ENCODE measurements around the gene NKX3-2.
A peak's percentile ranks its signal among the peaks of the same experiment; 100 is the strongest.

The NKX3-2 gene

GRCh38 chr4:13529128-13529919 lies 15.0 kb downstream of the NKX3-2 start:
- H3K4me3 ChIP-seq (ENCODE audit: low read depth, low read length): no peak overlapping the region
- no peak overlapping the region for H3K27ac ChIP-seq (ENCODE audit: low read depth, low read length)
- peaks cover 50% of the 10 kb centered on the region for H3K4me1 ChIP-seq (ENCODE audit: control insufficient read depth, insufficient read depth, low read length)
- H3K36me3 ChIP-seq (ENCODE audit: control insufficient read depth, insufficient read depth, low read length): no peaks in the 10 kb centered on the region
- no peak overlapping the region for H3K9ac ChIP-seq (ENCODE audit: low read depth, low read length)
- H3K9me3 ChIP-seq (ENCODE audit: control insufficient read depth, insufficient read depth, low read length): peaks cover 4% of the 10 kb centered on the region
- H3K27me3 ChIP-seq (ENCODE audit: control insufficient read depth, insufficient read depth, low read length): peaks cover 100% of the 10 kb centered on the region

- no peak overlapping the region for H3K4me3 ChIP-seq (ENCODE audit: low read depth, low read length)
These were observed 15.5 kb downstream of the NKX3-2 start for GRCh38 chr4:13528821-13529127.

GRCh38 chr4:13527981-13528820 lies 16.1 kb downstream of the NKX3-2 start:
- H3K27ac ChIP-seq (ENCODE audit: low read depth, low read length): no peak overlapping the region
- no peak overlapping the region for H3K4me3 ChIP-seq (ENCODE audit: low read depth, low read length)
- H3K9ac ChIP-seq (ENCODE audit: low read depth, low read length): no peak overlapping the region
- peaks cover 46% of the 10 kb centered on the region for H3K4me1 ChIP-seq (ENCODE audit: control insufficient read depth, insufficient read depth, low read length)
- H3K27me3 ChIP-seq (ENCODE audit: control insufficient read depth, insufficient read depth, low read length): peaks cover 100% of the 10 kb centered on the region
- H3K36me3 ChIP-seq (ENCODE audit: control insufficient read depth, insufficient read depth, low read length): no peaks in the 10 kb centered on the region
- H3K9me3 ChIP-seq (ENCODE audit: control insufficient read depth, insufficient read depth, low read length): peaks cover 9% of the 10 kb centered on the region

More at GRCh38 chr4:13528821-13529127, 15.5 kb downstream of the NKX3-2 start:
- Histone ChIP-seq H3K27ac (ENCODE audit: low read depth, low read length) (no peak overlapping the region), H3K36me3 (ENCODE audit: control insufficient read depth, insufficient read depth, low read length) (no peaks in the 10 kb centered on the region), H3K4me1 (ENCODE audit: control insufficient read depth, insufficient read depth, low read length) (peaks cover 45% of the 10 kb centered on the region), H3K27me3 (ENCODE audit: control insufficient read depth, insufficient read depth, low read length) (peaks cover 100% of the 10 kb centered on the region), H3K9me3 (ENCODE audit: control insufficient read depth, insufficient read depth, low read length) (peaks cover 9% of the 10 kb centered on the region), H3K9ac (ENCODE audit: low read depth, low read length) (no peak overlapping the region)

GRCh38 chr4:13527192-13527980 lies 16.9 kb downstream of the NKX3-2 start:
- Histone ChIP-seq H3K27ac (ENCODE audit: low read depth, low read length) (no peak overlapping the region), H3K9ac (ENCODE audit: low read depth, low read length) (no peak overlapping the region), H3K4me3 (ENCODE audit: low read depth, low read length) (no peak overlapping the region), H3K4me1 (ENCODE audit: control insufficient read depth, insufficient read depth, low read length) (peaks cover 48% of the 10 kb centered on the region), H3K9me3 (ENCODE audit: control insufficient read depth, insufficient read depth, low read length) (peaks cover 9% of the 10 kb centered on the region), H3K27me3 (ENCODE audit: control insufficient read depth, insufficient read depth, low read length) (peaks cover 100% of the 10 kb centered on the region), H3K36me3 (ENCODE audit: control insufficient read depth, insufficient read depth, low read length) (no peaks in the 10 kb centered on the region)

GRCh38 chr4:13526658-13527057 lies 17.6 kb downstream of the NKX3-2 start:
- Histone ChIP-seq H3K27me3 (ENCODE audit: control insufficient read depth, insufficient read depth, low read length) (peaks cover 100% of the 10 kb centered on the region), H3K9ac (ENCODE audit: low read depth, low read length) (no peak overlapping the region), H3K27ac (ENCODE audit: low read depth, low read length) (no peak overlapping the region), H3K36me3 (ENCODE audit: control insufficient read depth, insufficient read depth, low read length) (no peaks in the 10 kb centered on the region), H3K4me3 (ENCODE audit: low read depth, low read length) (no peak overlapping the region), H3K4me1 (ENCODE audit: control insufficient read depth, insufficient read depth, low read length) (peaks cover 48% of the 10 kb centered on the region), H3K9me3 (ENCODE audit: control insufficient read depth, insufficient read depth, low read length) (peaks cover 9% of the 10 kb centered on the region)

GRCh38 chr4:13525606-13526281 lies 18.6 kb downstream of the NKX3-2 start:
- peaks cover 9% of the 10 kb centered on the region for H3K9me3 ChIP-seq (ENCODE audit: control insufficient read depth, insufficient read depth, low read length)

GRCh38 chr4:13524504-13525243 lies 19.6 kb downstream of the NKX3-2 start:
- Histone ChIP-seq H3K9ac (ENCODE audit: low read depth, low read length) (no peak overlapping the region), H3K4me1 (ENCODE audit: control insufficient read depth, insufficient read depth, low read length) (peaks cover 28% of the 10 kb centered on the region), H3K4me3 (ENCODE audit: low read depth, low read length) (no peak overlapping the region), H3K9me3 (ENCODE audit: control insufficient read depth, insufficient read depth, low read length) (peaks cover 9% of the 10 kb centered on the region), H3K27ac (ENCODE audit: low read depth, low read length) (no peak overlapping the region), H3K36me3 (ENCODE audit: control insufficient read depth, insufficient read depth, low read length) (no peaks in the 10 kb centered on the region), H3K27me3 (ENCODE audit: control insufficient read depth, insufficient read depth, low read length) (peaks cover 100% of the 10 kb centered on the region)

More at GRCh38 chr4:13525606-13526281, 18.6 kb downstream of the NKX3-2 start:
- peaks cover 100% of the 10 kb centered on the region for H3K27me3 ChIP-seq (ENCODE audit: control insufficient read depth, insufficient read depth, low read length)
- H3K36me3 ChIP-seq (ENCODE audit: control insufficient read depth, insufficient read depth, low read length): no peaks in the 10 kb centered on the region
- no peak overlapping the region for H3K27ac ChIP-seq (ENCODE audit: low read depth, low read length)
- no peak overlapping the region for H3K9ac ChIP-seq (ENCODE audit: low read depth, low read length)
- no peak overlapping the region for H3K4me3 ChIP-seq (ENCODE audit: low read depth, low read length)
- H3K4me1 ChIP-seq (ENCODE audit: control insufficient read depth, insufficient read depth, low read length): peaks cover 38% of the 10 kb centered on the region

- no peaks in the 10 kb centered on the region for H3K36me3 ChIP-seq (ENCODE audit: control insufficient read depth, insufficient read depth, low read length)
- peaks cover 31% of the 10 kb centered on the region for H3K4me1 ChIP-seq (ENCODE audit: control insufficient read depth, insufficient read depth, low read length)
- H3K9ac ChIP-seq (ENCODE audit: low read depth, low read length): no peak overlapping the region
- no peak overlapping the region for H3K4me3 ChIP-seq (ENCODE audit: low read depth, low read length)
- H3K27me3 ChIP-seq (ENCODE audit: control insufficient read depth, insufficient read depth, low read length): peaks cover 100% of the 10 kb centered on the region
- peaks cover 9% of the 10 kb centered on the region for H3K9me3 ChIP-seq (ENCODE audit: control insufficient read depth, insufficient read depth, low read length)
- H3K27ac ChIP-seq (ENCODE audit: low read depth, low read length): no peak overlapping the region
These were observed 20.5 kb downstream of the NKX3-2 start for GRCh38 chr4:13523591-13524503.

GRCh38 chr4:13523105-13523477 lies 21.2 kb downstream of the NKX3-2 start:
- H3K4me1 ChIP-seq (ENCODE audit: control insufficient read depth, insufficient read depth, low read length): peaks cover 28% of the 10 kb centered on the region
- H3K27ac ChIP-seq (ENCODE audit: low read depth, low read length): no peak overlapping the region
- peaks cover 96% of the 10 kb centered on the region for H3K27me3 ChIP-seq (ENCODE audit: control insufficient read depth, insufficient read depth, low read length)
- H3K9ac ChIP-seq (ENCODE audit: low read depth, low read length): no peak overlapping the region
- peak overlapping the region; percentile 54; the same call in 1 of the 2 replicates for H3K4me3 ChIP-seq (ENCODE audit: low read depth, low read length)
- H3K36me3 ChIP-seq (ENCODE audit: control insufficient read depth, insufficient read depth, low read length): no peaks in the 10 kb centered on the region
- H3K9me3 ChIP-seq (ENCODE audit: control insufficient read depth, insufficient read depth, low read length): peaks cover 9% of the 10 kb centered on the region
